Retinal pigment epithelial cell (primary cell): ENCODE data around the gene UGP2.
"Not testable (repeated sequence)": the region's sequence is repeated elsewhere in the genome, so short reads cannot be mapped to it uniquely, and the experiment has no call there.

Experiments used
- DNase-seq: peaks from one replicate; pipeline ENCODE4 v3.0.0-alpha.2; 2010; ENCODE audit warnings: low read depth
- H3K4me3 ChIP-seq: 2 replicates; pipeline ENCODE4 v1.5.1; 2011; ENCODE audit warnings: mild to moderate bottlenecking, low read length, control low read depth, moderate library complexity
- TF ChIP-seq, protein P1 (sequence below): conservative IDR thresholded peaks from 2 replicates; pipeline ENCODE4 v1.5.1; 2011; ENCODE audit warnings: low read depth, low read length, control low read depth, inconsistent platforms

UGP2 gene

GRCh38 chr2:63845866-63846265 is 4.2 kb downstream of the UGP2 start:
- DNase-seq, result no peak
- TF ChIP-seq, protein P1, sequence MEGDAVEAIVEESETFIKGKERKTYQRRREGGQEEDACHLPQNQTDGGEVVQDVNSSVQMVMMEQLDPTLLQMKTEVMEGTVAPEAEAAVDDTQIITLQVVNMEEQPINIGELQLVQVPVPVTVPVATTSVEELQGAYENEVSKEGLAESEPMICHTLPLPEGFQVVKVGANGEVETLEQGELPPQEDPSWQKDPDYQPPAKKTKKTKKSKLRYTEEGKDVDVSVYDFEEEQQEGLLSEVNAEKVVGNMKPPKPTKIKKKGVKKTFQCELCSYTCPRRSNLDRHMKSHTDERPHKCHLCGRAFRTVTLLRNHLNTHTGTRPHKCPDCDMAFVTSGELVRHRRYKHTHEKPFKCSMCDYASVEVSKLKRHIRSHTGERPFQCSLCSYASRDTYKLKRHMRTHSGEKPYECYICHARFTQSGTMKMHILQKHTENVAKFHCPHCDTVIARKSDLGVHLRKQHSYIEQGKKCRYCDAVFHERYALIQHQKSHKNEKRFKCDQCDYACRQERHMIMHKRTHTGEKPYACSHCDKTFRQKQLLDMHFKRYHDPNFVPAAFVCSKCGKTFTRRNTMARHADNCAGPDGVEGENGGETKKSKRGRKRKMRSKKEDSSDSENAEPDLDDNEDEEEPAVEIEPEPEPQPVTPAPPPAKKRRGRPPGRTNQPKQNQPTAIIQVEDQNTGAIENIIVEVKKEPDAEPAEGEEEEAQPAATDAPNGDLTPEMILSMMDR, result no peak
- no peak overlapping the region for H3K4me3 ChIP-seq

GRCh38 chr2:63846487-63846886 is 4.8 kb downstream of the UGP2 start:
- no peak overlapping the region for H3K4me3 ChIP-seq
- DNase-seq, result no peak
- TF ChIP-seq, protein P1, result no peak

- not testable (repeated sequence) for H3K4me3 ChIP-seq, DNase-seq
These were observed 5.9 kb downstream of the UGP2 start for GRCh38 chr2:63847571-63847970.

GRCh38 chr2:63849381-63850203 is 7.9 kb downstream of the UGP2 start:
- no peak overlapping the region for H3K4me3 ChIP-seq
- TF ChIP-seq, protein P1, result no peak
- no peak for DNase-seq

- TF ChIP-seq, protein P1, result no peak
- DNase-seq, result no peak
- no peak overlapping the region for H3K4me3 ChIP-seq
These were observed 8.5 kb downstream of the UGP2 start for GRCh38 chr2:63850204-63850571.

GRCh38 chr2:63850649-63851048 is 9.0 kb downstream of the UGP2 start:
- TF ChIP-seq, protein P1, result no peak
- DNase-seq, result no peak
- H3K4me3 ChIP-seq, result no peak overlapping the region

GRCh38 chr2:63851691-63852311 is 10.1 kb downstream of the UGP2 start:
- TF ChIP-seq, protein P1, result no peak
- no peak overlapping the region for H3K4me3 ChIP-seq
- no peak for DNase-seq
